ENCODE measurements around the gene LYPLAL1. TPM values are rescaled to one million over a fixed set of nuclear protein-coding genes. Genes with fewer than 3 reads are reported as not detected.

LYPLAL1 gene
- total RNA-seq, 1 experiment from 2014 or later, result 20.7 TPM

DNA sequence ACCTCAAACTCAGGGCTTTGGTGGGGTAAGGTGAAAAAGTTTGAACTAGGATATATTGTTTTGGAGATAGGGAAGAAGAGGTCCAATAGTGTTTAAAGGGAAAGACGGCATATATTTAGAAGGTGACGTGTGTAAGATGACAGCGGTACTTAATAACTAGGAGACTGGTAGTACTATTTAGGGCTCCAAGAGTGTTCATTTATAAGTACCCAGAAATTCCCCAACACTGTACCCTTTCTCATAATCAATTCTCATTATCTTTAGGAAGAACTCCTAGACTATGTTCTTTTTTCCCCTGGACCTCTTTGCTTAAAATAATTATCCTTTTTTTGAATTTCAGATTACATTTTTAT lies 1.5 kb downstream of the LYPLAL1 start (continued):
- TF ChIP-seq ZNF512 (CRISPR knock-in tag; IDR thresholded peaks at IDR 0.05; ENCODE audit: borderline replicate concordance) (no peak), ZNF232 (CRISPR knock-in tag; IDR thresholded peaks at IDR 0.05) (no peak), ESRRA (CRISPR knock-in tag; IDR thresholded peaks at IDR 0.05; ENCODE audit: borderline replicate concordance) (no peak)

DNA sequence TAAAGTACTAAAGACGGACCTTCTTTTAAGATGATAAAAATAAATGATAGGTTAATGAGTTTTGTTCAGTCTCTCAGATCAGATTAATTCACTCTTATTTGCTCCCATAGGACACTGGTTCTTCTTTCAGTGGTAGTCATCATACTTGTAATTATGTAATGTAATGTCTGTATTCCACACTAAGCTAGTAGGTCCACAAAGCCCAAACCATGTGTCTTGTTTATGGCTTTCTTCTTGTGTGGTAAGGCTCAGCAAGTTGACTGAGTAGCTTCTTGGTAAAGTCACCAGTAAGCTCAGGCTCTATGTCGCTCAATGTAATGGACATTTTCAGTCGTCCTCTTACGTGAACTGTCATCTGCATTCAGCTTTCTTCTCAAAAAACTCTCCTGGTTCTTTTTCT lies 2.5 kb downstream of the LYPLAL1 start:
- no peak overlapping the region for H3K4me3 Mint-ChIP-seq

GRCh38 chr1:219177363-219177762 lies 3.7 kb downstream of the LYPLAL1 start:
- Mint-ChIP-seq H3K36me3 (peaks cover 3% of the 10 kb centered on the region; the same call in 1 of the 2 replicates), H3K4me1 (peaks cover 26% of the 10 kb centered on the region), H3K4me3 (no peak overlapping the region), H3K9me3 (peaks cover 5% of the 10 kb centered on the region; the same call in 1 of the 2 replicates), H3K27ac (no peak overlapping the region), H3K27me3 (ENCODE audit: low read depth) (no peaks in the 10 kb centered on the region)
- TF ChIP-seq GTF2I (CRISPR knock-in tag; conservative IDR thresholded peaks at IDR 0.05) (no peak), PRRX2 (CRISPR knock-in tag; IDR thresholded peaks at IDR 0.05) (no peak), ERG (CRISPR knock-in tag; IDR thresholded peaks at IDR 0.05) (no peak), AFF4 (CRISPR knock-in tag; IDR thresholded peaks at IDR 0.05; ENCODE audit: borderline replicate concordance) (no peak), ARID4B (CRISPR knock-in tag; IDR thresholded peaks at IDR 0.05; ENCODE audit: borderline replicate concordance) (no peak), JUN (CRISPR knock-in tag; IDR thresholded peaks at IDR 0.05) (no peak), ATF1 (CRISPR knock-in tag; IDR thresholded peaks at IDR 0.05) (no peak), ZNF232 (CRISPR knock-in tag; IDR thresholded peaks at IDR 0.05) (no peak)
- DNase-seq (ENCODE audit: low spot score) (no peak), ATAC-seq (no peak)
- ChIA-PET CTCF (no interaction called here), POLR2A (no interaction called here)

More for the DNA sequence above, 2.5 kb downstream of the LYPLAL1 start:
- no peak overlapping the region for H3K27ac Mint-ChIP-seq
- peaks cover 5% of the 10 kb centered on the region; the same call in 1 of the 2 replicates for H3K9me3 Mint-ChIP-seq
- ChIA-PET CTCF (no interaction called here), POLR2A (no interaction called here)
- no peak for DNase-seq (ENCODE audit: low spot score)
- peaks cover 3% of the 10 kb centered on the region; the same call in 1 of the 2 replicates for H3K36me3 Mint-ChIP-seq
- no peaks in the 10 kb centered on the region for H3K27me3 Mint-ChIP-seq (ENCODE audit: low read depth)
- no peak for TF ChIP-seq ZBTB21 (CRISPR knock-in tag; IDR thresholded peaks at IDR 0.05; ENCODE audit: borderline replicate concordance)
- ATAC-seq, result no peak
- peaks cover 26% of the 10 kb centered on the region for H3K4me1 Mint-ChIP-seq

Data from WTC11 (cell line).